Diencephalon (tissue), 1 donor: Measurements from ENCODE around the gene ETAA1. TPM values are rescaled to one million over a fixed set of nuclear protein-coding genes. Genes with fewer than 3 reads are reported as not detected.

Source experiments
- total RNA-seq: library from RNA; depleted of rRNA; stranded (reverse); fragments of >200 nt; gene quantifications from one replicate; pipeline ENCODE4 v1.2.3, GENCODE V29; 2014

The ETAA1 gene
- total RNA-seq = 20.5 TPM

GRCh38 chr2:67397143-67397986, at the start of gene ETAA1:
Gene ETAA1, plus strand, starts transcription at chr2:67397333. Its CDS starts 116 bp downstream, at chr2:67397449.

